D721Med (cell line): ENCODE measurements around the gene RBBP6.
A peak's percentile ranks its signal among the peaks of the same experiment; 100 is the strongest.
"Not testable (repeated sequence)": the region's sequence is repeated elsewhere in the genome, so short reads cannot be mapped to it uniquely, and the experiment has no call there.

Source experiments
- DNase-seq: peaks from one replicate; pipeline ENCODE4 v3.0.0; 2011; ENCODE audit warnings: low spot score; ENCODE audit not compliant: insufficient read length
- FAIRE-seq: peaks from 2 replicates; lab custom pipeline; 2011; peaks lifted over from hg19 to GRCh38; lab: Jason Lieb, UNC
- TF ChIP-seq, protein P1 (sequence below): IDR thresholded peaks from 2 replicates; pipeline ENCODE4 v1.5.1; 2012; ENCODE audit warnings: mild to moderate bottlenecking, control low read depth; ENCODE audit not compliant: insufficient read depth; ENCODE audit errors: missing control alignments

The RBBP6 gene, protein sequence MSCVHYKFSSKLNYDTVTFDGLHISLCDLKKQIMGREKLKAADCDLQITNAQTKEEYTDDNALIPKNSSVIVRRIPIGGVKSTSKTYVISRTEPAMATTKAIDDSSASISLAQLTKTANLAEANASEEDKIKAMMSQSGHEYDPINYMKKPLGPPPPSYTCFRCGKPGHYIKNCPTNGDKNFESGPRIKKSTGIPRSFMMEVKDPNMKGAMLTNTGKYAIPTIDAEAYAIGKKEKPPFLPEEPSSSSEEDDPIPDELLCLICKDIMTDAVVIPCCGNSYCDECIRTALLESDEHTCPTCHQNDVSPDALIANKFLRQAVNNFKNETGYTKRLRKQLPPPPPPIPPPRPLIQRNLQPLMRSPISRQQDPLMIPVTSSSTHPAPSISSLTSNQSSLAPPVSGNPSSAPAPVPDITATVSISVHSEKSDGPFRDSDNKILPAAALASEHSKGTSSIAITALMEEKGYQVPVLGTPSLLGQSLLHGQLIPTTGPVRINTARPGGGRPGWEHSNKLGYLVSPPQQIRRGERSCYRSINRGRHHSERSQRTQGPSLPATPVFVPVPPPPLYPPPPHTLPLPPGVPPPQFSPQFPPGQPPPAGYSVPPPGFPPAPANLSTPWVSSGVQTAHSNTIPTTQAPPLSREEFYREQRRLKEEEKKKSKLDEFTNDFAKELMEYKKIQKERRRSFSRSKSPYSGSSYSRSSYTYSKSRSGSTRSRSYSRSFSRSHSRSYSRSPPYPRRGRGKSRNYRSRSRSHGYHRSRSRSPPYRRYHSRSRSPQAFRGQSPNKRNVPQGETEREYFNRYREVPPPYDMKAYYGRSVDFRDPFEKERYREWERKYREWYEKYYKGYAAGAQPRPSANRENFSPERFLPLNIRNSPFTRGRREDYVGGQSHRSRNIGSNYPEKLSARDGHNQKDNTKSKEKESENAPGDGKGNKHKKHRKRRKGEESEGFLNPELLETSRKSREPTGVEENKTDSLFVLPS (N-terminal part only)

DNA sequence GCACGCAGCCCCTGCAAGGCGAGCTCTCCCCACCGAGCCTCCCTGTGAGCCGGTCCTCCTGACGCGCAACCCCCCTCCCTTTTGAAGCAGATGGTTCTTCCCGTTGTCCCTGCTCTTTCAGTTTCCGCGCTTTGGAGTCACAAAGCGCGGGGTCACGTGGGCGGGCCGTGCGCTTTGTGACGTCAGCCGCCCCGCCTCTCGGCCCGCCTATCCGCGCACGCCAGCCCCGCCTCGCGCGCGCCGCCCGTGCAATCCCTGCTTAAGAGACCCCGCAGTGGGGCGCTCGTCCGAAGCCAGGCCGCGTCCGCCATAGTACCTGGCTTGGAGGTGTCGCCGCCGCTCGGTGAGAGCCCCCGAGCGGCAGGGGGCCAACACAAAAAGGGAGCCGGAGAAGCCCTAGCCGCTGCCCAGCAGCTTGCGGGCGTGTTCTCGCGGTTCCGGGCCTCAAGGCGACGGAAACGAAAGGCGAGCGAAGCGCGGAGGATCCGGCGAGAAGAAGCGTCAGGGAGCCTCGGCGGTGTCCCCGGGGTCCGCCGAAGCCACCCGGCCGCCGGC is at the start of gene RBBP6:
TSS of gene RBBP6 (plus strand) at position 272 of the 555 bp plus-strand sequence. CDS start 1,061 bp downstream, outside the sequence.
- DNase-seq (peak; percentile 57), FAIRE-seq (no peak)
- TF ChIP-seq, protein P1, sequence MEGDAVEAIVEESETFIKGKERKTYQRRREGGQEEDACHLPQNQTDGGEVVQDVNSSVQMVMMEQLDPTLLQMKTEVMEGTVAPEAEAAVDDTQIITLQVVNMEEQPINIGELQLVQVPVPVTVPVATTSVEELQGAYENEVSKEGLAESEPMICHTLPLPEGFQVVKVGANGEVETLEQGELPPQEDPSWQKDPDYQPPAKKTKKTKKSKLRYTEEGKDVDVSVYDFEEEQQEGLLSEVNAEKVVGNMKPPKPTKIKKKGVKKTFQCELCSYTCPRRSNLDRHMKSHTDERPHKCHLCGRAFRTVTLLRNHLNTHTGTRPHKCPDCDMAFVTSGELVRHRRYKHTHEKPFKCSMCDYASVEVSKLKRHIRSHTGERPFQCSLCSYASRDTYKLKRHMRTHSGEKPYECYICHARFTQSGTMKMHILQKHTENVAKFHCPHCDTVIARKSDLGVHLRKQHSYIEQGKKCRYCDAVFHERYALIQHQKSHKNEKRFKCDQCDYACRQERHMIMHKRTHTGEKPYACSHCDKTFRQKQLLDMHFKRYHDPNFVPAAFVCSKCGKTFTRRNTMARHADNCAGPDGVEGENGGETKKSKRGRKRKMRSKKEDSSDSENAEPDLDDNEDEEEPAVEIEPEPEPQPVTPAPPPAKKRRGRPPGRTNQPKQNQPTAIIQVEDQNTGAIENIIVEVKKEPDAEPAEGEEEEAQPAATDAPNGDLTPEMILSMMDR, result peak; percentile 30

DNA sequence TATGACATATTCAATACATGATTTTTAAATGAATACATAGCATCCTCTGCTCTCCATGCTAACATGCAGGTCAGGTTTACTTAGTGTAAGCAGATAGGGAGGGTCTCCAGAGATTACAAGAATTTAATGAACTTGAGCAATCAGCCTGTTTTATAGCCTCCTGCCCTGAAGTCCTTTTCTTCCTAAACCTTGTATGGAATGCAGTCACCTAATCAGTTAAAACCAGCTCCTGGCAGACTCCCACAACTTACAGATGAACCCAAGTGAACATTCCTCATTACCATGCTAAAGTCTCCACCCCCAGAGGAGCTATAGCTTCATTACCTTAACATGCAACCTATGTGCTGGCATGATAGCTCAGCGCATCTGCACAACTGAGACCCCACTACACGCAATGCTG is 48.5 kb upstream of the RBBP6 start:
- FAIRE-seq, result no peak
- no peak for DNase-seq
- TF ChIP-seq, protein P1, result no peak

DNA sequence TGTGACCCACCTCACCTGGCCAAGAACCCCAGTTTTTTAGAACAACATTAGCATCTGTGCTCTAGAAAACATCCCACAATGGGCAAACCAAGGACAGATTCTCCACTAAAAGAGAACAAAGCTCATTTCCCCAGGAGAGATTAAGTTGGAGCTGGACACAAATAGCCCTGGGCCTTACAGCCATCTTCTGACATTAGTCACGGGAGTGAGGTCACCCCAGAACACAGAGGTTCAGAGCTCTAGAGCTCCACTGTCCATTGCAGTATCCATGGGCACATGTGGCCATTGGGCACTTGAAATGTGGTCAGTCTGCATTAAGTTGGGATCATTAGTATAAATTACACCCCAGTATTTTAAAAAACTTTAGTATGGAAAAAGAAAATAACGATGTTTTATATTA is 47.6 kb upstream of the RBBP6 start:
- FAIRE-seq, result no peak
- no peak for DNase-seq
- TF ChIP-seq, protein P1, result no peak

DNA sequence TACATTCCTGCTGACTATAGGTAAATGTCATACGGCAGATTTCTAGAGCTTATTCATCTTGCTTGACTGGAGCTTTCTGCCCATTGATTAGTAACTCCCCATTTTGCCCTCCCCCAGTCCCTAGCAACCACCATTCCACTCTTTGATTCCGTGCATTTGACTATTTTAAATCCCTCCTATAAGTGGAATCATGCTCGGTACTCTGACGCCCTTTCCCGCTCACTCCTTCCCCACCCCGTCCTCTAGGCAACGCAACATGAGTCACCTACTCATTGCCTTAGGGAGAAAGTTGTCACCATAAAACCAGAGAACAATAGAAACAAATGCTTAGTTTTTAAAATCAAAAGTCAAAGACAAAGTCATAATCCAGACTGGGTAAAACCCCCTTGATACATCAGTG is 45.5 kb upstream of the RBBP6 start:
- no peak for DNase-seq
- TF ChIP-seq, protein P1, result no peak
- no peak for FAIRE-seq

DNA sequence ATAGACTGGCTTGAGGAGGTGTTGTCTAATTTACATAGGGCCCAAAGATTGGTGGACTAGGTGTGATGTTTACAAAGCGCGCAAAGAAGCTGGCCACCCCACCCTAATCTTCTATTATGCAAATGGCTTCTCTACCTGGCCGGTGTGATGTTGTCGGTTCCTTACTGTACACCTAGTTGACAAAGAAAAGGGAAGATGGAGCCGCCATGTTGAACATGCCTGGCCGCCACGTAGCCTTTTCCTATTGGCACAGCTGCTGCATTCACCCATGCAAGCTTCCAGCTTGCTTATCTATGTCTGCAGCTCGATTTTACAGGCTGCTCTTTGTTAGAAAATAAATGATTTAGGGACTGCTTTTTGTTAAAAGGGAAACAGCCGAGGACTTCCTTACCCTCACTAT is 44.2 kb upstream of the RBBP6 start:
- FAIRE-seq, DNase-seq: not testable (repeated sequence)

DNA sequence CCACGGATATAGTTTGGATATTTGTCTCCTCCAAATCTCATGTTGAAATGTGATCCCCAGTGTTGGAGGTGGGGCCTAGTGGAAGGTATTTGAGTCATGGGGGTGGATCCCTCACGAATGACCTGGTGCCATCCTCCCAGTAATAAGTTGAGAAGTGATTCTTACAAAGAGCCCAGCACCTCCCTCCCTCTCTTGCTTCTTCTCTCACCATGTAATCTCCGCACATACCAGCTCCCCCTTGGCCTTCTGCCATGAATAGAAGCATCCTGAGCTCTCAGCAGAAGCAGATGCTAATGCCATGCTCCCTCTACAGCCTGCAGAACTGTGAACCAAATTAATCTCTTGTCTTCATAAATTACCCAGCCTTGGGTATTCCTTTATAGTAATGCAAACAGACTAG is 41.9 kb upstream of the RBBP6 start:
- DNase-seq (no peak), FAIRE-seq (no peak)
- TF ChIP-seq, protein P1, result peak; percentile 23

DNA sequence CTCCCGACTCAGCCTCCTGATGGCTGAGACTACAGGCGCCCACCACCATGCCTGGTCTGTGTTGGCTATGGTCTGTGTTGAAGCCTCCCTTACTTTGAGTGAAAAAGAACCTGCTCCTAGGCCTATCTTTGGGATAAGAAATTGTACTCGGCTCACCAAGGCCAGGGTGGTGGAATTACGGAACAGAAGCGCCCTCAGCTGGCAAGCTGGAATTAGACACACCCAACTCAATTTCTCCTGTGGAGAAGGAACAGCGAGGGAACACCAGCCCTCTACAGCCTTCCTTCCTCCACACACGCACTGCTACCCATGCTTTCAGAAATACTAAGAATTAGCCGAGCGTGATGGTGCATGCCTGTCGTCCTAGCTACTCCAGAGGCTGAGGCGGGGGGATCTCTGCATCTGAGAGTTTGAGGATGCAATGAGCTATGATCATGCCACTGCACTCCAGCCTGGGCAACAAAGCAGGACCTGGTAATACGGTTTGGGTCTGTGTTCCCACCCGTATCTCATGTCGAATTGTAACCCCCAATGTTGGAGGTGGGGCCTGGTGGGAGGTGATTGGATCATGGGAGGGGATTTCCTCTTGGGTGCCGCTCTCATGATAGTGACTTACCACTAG is 40.1 kb upstream of the RBBP6 start:
- TF ChIP-seq, protein P1, result peak; percentile 92
- FAIRE-seq (no peak), DNase-seq (peak; percentile 84)
